ENCODE measurements around the gene MPO.

Gene MPO

DNA sequence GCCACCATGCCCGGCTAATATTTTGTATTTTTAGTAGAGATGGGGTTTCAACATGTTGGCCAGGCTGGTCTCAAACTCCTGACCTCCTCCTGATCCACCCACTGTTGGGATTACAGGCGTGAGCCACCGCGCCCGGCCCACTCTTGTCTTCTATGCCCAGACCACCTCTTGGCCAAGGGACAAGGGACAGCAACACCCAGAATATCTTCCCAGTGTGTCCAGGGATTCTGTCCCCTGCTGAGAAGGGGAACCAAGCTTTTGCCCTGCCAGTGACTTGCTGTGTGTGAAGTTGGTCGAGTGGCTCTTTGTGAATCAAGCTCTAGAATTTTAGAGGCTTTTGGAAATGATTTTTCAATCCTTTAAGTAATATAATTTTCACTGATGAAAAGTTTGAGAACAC is 1.7 kb upstream of the MPO start:
- FAIRE-seq (no peak), DNase-seq (ENCODE audit: extremely low spot score, insufficient read length, low read depth) (no peak)

DNA sequence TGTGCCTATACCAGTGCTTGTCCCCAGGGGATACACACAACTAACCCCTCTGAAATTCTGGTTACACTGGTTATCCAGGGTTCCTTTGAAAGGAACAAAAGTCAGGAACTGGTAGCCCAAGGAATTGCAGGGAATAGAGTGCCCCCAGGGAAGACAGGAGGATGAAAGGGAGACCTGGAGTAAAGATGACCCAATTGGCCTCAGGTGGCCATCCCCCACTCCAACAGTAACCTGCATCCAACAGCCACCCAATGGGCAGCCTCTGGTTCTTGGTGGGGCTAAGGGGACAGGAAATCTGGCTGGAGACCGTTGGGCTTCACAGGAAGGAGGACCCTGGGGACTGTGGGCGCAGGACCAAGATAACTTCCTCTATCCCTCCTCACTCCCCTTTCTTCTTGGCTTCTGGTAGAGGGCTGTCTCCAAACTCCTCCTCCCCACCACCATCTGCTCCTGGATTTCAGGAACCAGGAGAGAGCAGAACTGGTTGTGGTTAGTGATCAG is 826 bp upstream of the MPO start:
- FAIRE-seq: no peak

DNA sequence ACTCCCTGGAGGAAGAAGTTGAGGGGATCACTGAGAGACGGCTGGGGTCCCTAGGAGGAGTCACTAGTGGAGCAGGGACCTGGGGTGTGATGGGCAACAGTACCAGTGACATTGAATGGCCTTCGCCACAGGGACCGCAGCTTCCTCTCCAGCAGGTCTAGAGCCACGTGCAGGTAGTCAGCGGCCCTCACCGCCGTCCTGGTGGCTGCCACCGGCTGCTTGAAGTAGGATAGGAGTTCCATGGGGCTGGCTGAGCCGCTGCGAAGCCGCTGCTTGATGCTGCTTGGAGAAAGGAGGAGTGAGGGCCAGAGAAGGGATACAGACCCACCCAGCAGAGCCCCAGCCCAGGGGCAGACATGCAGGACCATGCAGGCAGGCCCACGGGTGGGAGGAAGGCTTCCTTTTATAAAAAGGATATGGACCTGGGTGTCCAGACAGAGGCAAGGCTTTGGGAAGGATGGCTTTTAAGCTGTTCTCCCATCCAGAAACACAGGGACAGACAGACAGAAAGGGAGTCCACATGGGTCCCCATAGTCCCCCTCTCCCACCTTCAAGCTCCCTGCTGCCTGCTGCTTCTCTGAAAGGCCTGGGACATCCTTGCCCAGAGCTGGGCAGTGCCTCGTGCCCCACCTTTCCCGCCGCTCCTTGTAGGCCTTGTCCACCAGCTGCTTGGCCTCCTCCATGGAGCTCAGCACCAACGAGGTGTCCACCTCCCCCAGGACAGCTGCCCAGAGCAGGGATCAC is 827 bp downstream of the MPO start:
- FAIRE-seq: no peak

More for the DNA sequence above, 826 bp upstream of the MPO start:
- DNase-seq (ENCODE audit: extremely low spot score, insufficient read length, low read depth): no peak

DNA sequence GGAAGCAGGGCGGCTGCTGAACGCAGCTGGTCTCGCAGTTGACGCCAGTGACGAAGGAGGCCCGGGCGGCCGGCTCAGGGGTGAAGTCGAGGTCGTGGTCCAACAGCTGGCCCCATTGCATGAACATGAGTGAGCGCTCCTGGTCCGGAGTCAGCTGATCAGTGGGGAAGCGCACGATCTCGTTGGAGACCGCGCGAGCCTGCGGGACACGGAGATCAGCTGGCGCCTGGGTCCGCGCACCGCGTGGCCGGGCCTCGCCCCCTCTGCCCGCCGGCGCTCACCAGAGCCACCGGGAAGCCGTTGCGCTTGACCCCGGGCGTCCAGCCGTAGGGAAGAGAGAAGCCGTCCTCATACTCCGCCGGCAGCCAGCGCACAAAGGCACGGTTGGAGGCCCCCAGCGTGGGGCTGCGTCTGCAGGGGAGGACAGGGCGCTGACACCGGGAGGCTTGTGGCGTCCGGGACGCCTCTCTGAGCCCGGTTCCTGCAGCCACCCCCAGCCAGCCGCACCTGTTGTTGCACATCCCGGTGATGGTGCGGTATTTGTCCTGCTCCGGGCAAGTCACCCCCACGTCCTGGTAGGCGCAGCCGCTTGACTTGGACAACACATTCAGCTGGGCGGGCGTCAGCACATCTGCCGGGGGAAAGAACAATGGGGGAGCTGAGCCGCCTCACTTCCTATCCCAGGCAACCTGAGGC is 1.6 kb downstream of the MPO start:
- DNase-seq (ENCODE audit: extremely low spot score, insufficient read length, low read depth) (no peak), FAIRE-seq (no peak)

More for the DNA sequence above, 827 bp downstream of the MPO start:
- DNase-seq (ENCODE audit: extremely low spot score, insufficient read length, low read depth): no peak

DNA sequence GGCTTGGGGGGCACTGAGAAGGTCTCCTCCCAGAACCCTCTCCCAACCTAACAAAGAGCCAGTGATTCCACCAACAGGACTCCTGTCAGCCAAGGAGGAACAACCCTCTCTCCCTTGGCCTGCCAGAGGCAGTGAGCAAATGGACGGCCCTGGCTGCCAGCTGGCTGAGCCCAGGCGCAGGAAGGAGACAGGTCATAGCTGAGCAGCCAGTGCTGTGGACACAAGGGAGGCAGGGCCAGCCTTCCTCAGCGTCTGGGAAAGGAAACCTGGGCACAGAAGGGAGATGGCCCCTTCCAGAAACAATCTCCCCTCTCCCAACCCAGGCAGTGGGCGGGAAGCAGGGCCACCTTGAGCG is 2.1 kb downstream of the MPO start:
- no peak for DNase-seq (ENCODE audit: extremely low spot score, insufficient read length, low read depth)
- no peak for FAIRE-seq

DNA sequence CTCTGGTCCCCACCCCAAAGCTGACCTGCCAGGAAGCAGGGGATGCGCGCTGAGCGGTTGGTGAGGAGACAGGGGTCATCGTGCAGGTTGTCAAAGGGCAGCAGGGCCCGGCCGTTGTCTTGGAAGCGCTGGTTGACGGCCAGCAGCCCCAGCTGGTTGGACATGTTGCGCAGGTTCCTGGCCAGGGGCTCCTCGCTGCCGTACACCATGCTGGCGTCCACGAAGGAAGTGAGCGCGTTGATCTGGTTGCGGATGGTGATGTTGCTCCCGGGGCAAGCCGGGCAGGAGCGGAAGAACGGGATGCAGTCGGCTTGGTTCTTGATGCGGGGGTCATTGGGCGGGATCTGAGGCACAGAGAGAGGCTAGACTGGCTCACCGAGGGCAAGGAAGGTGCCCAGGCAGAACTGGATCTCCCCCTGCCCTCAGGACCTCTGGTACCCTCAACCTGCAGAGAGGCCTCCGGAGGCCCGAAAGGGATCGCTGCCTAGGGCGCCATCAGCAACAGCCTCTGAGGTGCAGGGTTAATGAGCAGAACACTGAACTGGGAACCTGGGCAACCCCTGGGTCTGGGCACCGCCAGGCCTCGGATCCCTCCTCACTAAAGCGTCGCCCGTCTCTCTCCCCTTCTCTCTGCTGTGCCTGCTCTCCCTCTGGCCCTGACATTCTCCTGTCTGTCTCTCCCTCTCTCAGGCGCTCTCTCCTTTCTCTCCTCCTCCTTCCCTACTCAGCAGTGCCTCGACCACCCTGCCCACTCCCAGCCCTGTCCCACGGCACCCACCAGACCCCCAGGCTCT is 2.7 kb downstream of the MPO start:
- no peak for FAIRE-seq
- DNase-seq (ENCODE audit: extremely low spot score, insufficient read length, low read depth): no peak

DNA sequence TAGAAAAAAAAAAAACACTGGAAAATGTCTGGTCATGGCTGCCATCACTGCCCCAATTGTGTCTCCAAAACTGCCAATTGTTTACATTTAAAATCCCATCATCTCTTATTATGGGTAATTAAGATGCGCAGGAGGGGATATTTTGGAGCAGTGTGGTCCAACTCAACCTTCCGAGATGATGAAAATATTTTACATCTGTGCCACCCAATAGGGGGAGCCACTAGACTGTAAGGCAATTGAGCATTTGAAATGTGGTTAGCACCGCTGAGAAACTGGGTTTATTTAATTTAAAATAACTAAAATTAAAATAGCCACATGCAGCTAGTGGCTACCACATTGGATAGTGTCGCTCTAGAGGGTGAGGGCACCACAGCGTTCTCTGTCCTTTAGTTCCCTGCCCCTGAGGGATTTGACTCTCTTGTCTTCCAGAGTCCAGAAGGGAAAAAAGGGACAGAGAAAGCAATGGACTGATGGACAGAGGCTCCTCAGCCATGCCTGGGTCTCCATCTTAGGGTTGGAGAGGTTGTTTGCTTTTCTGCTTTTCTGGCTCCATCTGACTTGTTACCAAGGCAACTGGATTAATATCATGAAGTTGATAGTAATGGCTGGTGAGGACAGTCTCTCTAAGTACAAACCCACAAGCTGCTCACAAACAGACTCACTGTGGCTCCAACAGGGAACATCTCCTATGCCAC is 3.5 kb downstream of the MPO start:
- no peak for FAIRE-seq
- DNase-seq (ENCODE audit: extremely low spot score, insufficient read length, low read depth): no peak

DNA sequence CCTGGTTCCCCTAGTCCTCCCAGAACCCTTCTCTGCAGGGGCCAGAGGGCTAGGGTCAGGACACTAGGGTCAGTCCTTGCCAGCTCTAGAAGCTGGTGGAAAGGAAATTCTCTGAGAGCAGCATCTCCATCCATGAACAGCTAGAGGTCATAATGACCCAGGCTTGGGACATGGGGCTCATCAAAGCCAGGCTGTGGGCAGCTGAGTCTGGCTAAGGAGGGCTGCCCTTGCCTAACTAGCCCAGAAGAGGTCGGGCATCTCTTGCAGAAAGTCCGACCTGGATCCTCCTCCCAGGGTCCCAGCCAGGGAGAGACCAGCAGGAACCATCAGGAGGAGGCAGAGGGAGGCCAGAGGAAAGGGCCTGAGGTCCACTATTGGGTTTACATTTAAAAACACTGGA is 4.3 kb downstream of the MPO start:
- DNase-seq (ENCODE audit: extremely low spot score, insufficient read length, low read depth) (no peak), FAIRE-seq (no peak)

DNA sequence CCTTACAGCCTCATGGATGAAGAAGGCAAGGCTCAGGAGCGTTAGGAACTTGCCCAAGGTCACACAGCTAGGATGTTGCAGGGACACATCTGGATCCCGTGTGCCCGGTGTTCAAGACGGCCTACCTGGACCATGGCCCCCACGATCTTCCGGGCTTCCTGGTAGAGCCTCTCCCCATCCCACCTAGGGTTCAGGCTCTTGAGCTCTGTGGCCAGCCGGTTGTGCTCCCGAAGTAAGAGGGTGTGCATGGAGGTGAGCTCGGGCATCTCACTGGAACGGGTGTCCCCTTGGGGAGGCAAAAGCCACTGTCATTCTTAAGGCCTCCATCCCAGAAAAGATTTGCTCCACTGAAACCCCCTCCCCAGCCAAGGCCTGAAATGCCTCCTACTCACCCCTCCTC is 5.3 kb downstream of the MPO start:
- DNase-seq (ENCODE audit: extremely low spot score, insufficient read length, low read depth) (no peak), FAIRE-seq (no peak)

DNA sequence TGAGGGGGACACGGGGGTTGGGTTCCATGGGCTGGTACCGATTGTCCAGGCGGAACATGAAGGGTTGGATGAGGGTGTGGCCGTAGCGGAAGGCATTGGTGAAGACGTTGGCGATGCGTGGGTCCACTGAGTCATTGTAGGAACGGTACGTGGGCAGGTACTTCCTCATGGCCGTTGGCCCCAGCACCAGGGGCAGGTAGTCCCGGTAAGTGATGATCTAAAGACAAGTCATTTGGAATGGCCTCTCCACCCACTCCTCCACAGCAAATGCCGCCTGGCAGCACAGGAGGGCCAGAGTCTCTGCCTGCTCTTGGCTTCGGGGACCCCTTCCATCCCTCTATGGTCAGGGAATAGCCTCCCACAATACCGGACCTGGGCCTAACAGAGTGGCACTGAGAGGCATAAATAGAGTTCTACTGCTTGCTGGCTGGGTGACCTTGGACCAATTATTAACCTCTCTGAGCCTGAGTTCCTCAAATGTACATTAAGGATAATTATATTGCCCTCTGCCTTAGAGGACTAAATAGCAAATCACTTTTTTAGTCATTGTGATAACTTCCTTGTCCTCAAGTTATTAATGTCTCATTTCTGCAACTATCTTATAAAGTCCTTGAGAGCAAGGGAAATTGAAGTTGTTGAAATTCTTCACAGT is 7.2 kb downstream of the MPO start:
- DNase-seq (ENCODE audit: extremely low spot score, insufficient read length, low read depth): no peak
- peak; percentile 48 for FAIRE-seq

DNA sequence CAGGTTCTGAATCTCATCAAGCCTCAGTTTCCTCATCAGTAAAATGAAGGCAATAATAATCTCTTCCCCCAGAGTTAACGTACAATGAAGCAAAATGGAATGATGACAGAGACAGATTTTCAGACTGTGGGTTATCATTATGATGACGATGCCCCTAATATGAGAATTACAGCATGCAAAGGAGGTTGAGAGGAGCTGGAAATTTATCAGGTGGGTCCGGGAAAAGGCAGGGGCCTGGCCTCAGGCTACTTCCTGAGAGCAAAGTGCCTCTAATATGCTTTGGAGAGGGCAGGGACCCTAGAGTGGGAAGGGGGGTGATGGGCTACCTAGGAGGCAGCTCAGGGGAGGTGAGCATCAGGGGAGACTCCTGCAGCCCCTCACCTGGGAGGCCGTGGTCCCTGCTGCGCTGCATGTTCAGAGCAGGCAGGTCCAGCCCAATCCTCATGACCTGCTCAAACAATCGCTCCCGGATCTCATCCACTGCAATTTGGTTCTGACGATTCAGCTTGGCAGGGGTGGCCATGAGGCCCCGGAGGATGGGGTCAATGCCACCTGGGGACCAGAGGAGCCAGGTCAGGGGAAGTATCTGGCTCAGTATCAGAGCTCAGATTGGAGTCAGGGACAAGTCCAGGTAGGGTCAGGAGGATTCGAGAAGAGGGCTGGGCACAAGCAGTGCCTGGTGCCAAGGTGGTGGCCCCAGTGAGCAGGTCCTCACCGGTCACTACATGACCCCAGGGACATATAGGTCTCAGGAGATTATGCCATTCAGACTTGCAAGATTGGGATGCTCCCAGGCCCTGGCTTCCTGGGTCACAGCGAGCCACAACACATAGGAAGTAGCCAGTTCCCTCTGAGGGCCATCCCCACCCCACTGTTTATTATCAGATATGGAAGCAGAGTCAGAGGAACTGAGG is 8.1 kb downstream of the MPO start:
- FAIRE-seq (no peak), DNase-seq (ENCODE audit: extremely low spot score, insufficient read length, low read depth) (no peak)

DNA sequence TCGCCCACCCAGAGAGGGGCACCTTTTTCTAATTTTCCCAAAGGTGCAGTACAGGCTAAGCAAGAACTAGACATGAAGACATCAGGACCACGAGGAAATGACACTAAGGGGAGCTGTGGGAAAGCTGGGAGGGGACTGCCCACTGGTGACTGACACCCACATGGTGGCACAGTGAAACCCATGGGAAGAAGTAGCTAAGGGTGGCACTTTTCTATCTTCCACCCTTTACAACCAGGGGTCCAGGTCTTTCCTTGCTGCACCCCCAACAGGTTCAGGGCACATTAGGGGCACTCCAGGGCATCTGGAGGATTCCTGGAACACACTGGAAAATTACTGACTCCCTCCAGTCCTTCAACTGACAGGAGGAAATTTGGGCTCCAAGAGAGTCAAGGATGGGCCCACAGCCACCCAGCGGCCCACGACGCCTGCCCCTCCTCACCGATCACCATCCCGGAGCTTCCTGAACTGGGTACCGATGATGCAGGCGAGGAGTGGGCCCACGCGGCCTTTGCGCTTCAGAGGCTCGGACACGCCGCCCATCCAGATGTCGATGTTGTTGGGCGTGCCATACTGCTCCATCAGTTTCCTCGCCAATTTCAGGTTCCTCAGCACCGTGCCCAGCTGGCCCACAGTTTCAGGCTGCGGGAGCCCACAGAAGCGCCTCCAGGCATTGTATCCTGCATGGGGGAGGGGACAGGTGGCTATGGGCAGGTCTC is 9.4 kb downstream of the MPO start:
- DNase-seq (ENCODE audit: extremely low spot score, insufficient read length, low read depth): no peak
- no peak for FAIRE-seq

DNA sequence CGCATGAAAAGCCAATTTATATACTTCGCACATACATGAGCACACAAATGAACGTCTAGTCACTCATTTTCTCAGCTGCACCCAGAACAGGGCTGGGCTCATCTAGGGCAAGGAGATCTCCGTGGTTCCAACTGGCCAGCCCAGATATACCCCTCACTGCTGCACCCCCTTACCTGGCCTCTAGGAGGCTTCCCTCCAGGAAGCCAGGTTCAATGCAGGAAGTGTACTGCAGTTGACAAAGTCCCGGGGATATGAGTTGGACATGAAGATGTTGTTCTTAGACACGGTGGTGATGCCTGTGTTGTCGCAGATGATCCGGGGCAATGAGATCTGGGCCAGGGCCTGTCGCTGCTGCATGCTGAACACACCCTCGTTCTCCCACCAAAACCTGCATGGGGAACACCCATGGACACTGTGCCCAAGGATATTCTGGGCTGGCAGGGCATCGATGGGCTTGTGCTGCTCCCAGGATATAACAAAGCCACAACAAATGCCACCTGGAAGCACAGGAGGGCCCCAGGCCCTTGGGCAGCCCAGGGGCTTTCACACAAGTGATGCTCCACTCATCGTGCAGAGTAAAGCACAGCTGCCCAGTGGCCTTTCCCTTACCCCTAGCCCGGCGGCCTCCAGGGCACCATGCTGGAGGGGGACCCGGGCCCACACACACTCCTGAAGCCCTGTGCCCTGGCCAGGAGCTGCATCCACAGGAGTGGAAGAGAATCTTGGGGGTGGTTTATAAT is 10.1 kb downstream of the MPO start:
- no peak for FAIRE-seq
- no peak for DNase-seq (ENCODE audit: extremely low spot score, insufficient read length, low read depth)

DNA sequence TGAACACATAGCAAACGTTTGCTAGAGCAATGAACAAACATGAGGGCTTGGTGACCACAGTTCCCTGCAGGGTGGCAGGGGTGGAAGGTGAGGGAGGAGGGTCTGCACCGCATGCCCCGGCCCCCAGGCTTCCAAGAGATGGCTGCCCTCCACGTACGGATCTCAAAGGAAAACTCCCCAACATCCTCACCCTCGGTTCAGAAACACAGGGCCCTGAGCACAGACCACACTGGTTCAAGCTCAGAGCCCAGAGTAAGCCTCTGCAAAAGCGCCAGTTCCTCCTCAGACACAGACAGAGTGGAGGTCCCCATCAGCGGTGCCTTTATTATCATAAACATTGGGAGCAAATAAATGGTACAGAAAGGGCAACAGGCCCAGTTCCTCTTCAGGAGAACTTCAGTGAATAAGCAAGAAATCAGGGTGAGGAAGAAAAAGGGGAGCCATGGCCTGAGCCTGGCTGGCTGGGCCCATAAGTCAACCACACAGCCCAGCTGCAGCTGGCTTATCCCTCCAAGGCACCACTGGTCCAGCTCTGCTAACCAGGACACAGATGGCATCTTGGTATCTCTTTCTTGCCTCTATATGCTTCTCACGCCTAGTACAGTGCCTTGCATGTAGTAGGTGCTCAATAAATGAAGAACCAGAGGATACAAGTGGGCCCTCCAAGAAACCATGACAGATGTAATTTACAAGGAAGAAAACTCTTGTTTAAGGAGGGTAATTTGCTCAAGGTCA is 11.0 kb downstream of the MPO start:
- FAIRE-seq (no peak), DNase-seq (ENCODE audit: extremely low spot score, insufficient read length, low read depth) (no peak)

DNA sequence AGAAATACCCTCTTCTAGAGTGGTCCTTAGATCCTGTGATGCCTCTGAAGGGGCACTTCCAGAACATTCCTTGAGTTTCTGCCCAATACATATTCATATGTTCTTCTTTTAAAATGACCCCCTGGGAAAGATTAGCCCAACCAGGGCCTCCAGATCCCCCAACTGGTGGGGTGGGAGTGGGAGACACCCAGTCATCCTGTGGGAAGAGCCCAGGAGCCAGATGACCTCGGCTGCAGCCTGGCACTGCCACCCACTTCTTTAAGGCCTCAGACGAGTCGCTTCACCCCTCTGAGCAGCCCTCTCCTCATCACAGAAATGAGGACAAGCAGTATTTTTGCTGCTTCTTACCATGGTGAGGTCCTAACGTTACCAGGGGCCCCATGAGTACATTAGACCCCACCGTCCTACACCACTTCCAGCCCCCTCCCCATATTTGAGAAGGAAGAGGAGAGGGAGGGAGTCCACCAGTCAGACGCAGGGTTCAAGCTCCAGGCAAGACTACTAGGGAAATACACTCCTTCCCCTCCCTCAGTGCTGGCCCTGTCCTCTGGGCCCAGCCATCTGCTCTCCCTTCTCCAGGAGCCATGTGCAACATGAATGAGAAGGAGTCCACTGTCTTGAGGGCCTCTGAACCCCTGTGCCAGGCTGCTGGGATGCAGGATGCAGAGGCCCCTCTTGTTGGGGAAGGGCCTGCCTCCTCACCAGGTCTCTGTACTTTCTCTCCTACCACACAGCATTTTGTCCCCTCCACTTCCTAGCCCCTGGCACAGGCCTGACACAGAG is 11.8 kb downstream of the MPO start:
- FAIRE-seq (no peak), DNase-seq (ENCODE audit: extremely low spot score, insufficient read length, low read depth) (no peak)

DNA sequence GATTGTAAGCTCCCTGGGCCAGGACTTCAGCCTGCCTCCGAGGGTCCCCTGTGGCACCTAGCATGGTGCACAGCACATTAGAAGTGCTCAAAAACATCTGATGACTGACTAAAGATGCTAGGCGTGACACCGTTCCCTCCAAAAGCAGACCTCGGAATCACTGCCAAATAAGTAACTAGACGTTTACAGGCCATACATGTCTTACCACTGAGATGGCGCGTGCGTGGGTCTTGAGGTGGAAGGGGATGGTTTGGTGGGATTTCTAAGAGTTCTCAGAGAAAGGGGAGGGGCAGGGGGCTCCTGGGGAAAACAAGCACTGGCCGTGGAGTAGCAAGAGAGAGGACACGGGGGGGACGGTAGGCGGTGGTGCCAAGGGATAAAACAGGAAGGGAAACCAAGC is 12.4 kb downstream of the MPO start:
- no peak for FAIRE-seq

More for the DNA sequence above, 12.4 kb downstream of the MPO start:
- DNase-seq (ENCODE audit: extremely low spot score, insufficient read length, low read depth): no peak
